ENCODE measurements around the gene TMEM170A. TPM values are rescaled to one million over a fixed set of nuclear protein-coding genes. Genes with fewer than 3 reads are reported as not detected.
"Not testable (repeated sequence)": the region's sequence is repeated elsewhere in the genome, so short reads cannot be mapped to it uniquely, and the experiment has no call there.

The TMEM170A gene
- polyA plus RNA-seq: 43.0 TPM
- long read RNA-seq, donor 1, full-length matches to known transcripts: 9 of 14 reads
- long read RNA-seq, donor 1, partial matches to known transcripts: 5 of 14 reads
- long read RNA-seq, donor 1, other reads (novel, unspliced or antisense): 0 of 14 reads
- long read RNA-seq, donor 2, full-length matches to known transcripts: 8 of 8 reads
- long read RNA-seq, donor 2, partial matches to known transcripts: 0 of 8 reads
- long read RNA-seq, donor 2, other reads (novel, unspliced or antisense): 0 of 8 reads
- long read RNA-seq, donor 3: 0 reads
- long read RNA-seq, donor 4, partial matches to known transcripts: 0 of 1 reads
- long read RNA-seq, donor 4, other reads (novel, unspliced or antisense): 0 of 1 reads
- long read RNA-seq, donor 5, full-length matches to known transcripts: 4 of 10 reads
- long read RNA-seq, donor 5, partial matches to known transcripts: 6 of 10 reads
- long read RNA-seq, donor 5, other reads (novel, unspliced or antisense): 0 of 10 reads
- long read RNA-seq, donor 6, full-length matches to known transcripts: 11 of 11 reads
- long read RNA-seq, donor 6, partial matches to known transcripts: 0 of 11 reads
- long read RNA-seq, donor 6, other reads (novel, unspliced or antisense): 0 of 11 reads
- long read RNA-seq, donor 7, full-length matches to known transcripts: 4 of 4 reads
- long read RNA-seq, donor 7, partial matches to known transcripts: 0 of 4 reads
- long read RNA-seq, donor 7, other reads (novel, unspliced or antisense): 0 of 4 reads
- long read RNA-seq, donor 8, full-length matches to known transcripts: 15 of 15 reads
- long read RNA-seq, donor 8, partial matches to known transcripts: 0 of 15 reads
- long read RNA-seq, donor 8, other reads (novel, unspliced or antisense): 0 of 15 reads
- long read RNA-seq, donor 9, full-length matches to known transcripts: 6 of 6 reads
- long read RNA-seq, donor 9, partial matches to known transcripts: 0 of 6 reads
- long read RNA-seq, donor 9, other reads (novel, unspliced or antisense): 0 of 6 reads
- long read RNA-seq, donor 10, full-length matches to known transcripts: 11 of 11 reads
- long read RNA-seq, donor 10, partial matches to known transcripts: 0 of 11 reads
- long read RNA-seq, donor 10, other reads (novel, unspliced or antisense): 0 of 11 reads
- long read RNA-seq, donor 11, full-length matches to known transcripts: 7 of 7 reads
- long read RNA-seq, donor 11, partial matches to known transcripts: 0 of 7 reads
- long read RNA-seq, donor 11, other reads (novel, unspliced or antisense): 0 of 7 reads

DNA sequence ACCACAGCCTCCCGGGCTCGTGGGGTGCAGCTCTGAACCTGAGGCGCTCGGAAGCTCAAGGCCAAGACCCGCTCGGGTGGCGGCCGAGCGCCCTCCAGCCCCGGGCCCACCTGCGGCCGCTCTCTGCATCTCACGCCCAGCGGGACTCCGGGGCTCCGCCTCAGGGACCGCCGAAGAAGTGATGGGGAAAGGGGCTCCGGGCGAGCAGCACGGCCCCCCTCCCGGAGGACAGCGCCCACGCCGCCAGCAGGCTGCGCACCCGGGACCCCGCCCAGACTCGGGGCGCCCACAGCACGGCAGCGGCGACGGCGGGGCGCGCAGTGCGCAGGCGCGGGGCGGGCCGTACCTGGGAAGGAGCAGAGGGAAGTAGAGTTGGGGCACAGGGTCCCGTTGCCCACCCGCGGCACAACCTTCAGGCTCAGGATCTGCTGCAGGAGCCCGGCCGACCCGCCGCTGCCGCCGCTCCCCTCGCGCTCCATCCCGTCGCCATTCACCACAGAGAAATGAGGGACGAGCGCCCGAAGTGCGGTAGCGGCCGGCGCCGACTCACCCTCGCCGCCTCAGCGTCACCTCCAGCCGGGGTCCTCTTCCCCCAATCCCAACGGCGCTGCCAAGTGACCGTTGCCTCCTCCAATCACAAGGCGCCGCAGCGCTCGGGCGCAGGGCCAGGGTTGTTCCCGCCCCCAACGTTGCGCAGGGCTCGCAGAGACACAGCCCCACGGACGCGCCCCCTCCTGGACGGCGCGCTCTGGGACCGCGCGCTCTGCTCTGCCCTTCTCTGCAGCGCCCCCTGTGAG is at the start of gene TMEM170A:
Gene TMEM170A (minus strand): TSS at position 568 of the 797 bp plus-strand sequence. CDS start 89 bp downstream, at position 479.
- no peaks in the 10 kb centered on the region for H3K36me3 ChIP-seq (ENCODE audit: control insufficient read depth, insufficient read depth, low read length)
- H3K27me3 ChIP-seq (ENCODE audit: control insufficient read depth, insufficient read depth, low read length): no peaks in the 10 kb centered on the region
- no CpG with 5 or more reads among the region's 89 CpGs for WGBS (ENCODE audit: insufficient coverage, low lambda C conversion rate)
- peak; percentile 99 to 100 for DNase-seq
- peak within 1 kb of the TSS; percentile 99 for H3K27ac ChIP-seq (ENCODE audit: low read length)
- no peaks in the 10 kb centered on the region for H3K9me3 ChIP-seq (ENCODE audit: control insufficient read depth, low read depth, low read length)
- H3K4me3 ChIP-seq (ENCODE audit: low read length): peak within 1 kb of the TSS; percentile 94
- peaks cover 6% of the 10 kb centered on the region for H3K4me1 ChIP-seq (ENCODE audit: control insufficient read depth, insufficient read depth, low read length)

DNA sequence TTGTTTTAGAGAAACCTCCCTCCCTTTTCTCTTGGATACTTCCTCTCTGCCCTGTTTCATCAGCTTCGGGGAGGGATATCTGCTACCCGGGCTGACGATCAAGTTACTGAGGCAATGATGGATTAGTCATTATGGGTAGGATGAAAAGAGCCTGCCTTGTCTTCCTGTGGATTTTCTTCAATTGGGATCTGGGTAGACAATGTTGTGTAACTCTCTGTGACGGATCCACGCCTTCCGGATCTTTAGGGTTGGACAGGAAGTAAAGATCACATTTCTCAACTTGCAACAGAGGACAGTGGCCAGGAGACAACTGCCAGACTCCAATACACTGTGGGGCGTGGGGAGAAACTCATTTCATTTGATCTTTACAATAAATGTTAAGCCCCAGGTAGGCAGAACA is 42.1 kb upstream of the TMEM170A start:
- Histone ChIP-seq H3K27ac (ENCODE audit: low read length) (no peak overlapping the region), H3K36me3 (ENCODE audit: control insufficient read depth, insufficient read depth, low read length) (no peaks in the 10 kb centered on the region), H3K9me3 (ENCODE audit: control insufficient read depth, low read depth, low read length) (no peaks in the 10 kb centered on the region), H3K27me3 (ENCODE audit: control insufficient read depth, insufficient read depth, low read length) (no peaks in the 10 kb centered on the region), H3K4me1 (ENCODE audit: control insufficient read depth, insufficient read depth, low read length) (no peaks in the 10 kb centered on the region), H3K4me3 (ENCODE audit: low read length) (no peak overlapping the region)
- WGBS (ENCODE audit: insufficient coverage, low lambda C conversion rate): no CpG with 5 or more reads among the region's 7 CpGs
- DNase-seq: no peak

GRCh38 chr16:75506107-75506506 is 41.6 kb upstream of the TMEM170A start:
- Histone ChIP-seq H3K4me1 (ENCODE audit: control insufficient read depth, insufficient read depth, low read length) (no peaks in the 10 kb centered on the region), H3K4me3 (ENCODE audit: low read length) (no peak overlapping the region), H3K36me3 (ENCODE audit: control insufficient read depth, insufficient read depth, low read length) (no peaks in the 10 kb centered on the region), H3K27ac (ENCODE audit: low read length) (no peak overlapping the region), H3K27me3 (ENCODE audit: control insufficient read depth, insufficient read depth, low read length) (no peaks in the 10 kb centered on the region), H3K9me3 (ENCODE audit: control insufficient read depth, low read depth, low read length) (no peaks in the 10 kb centered on the region)
- no peak for DNase-seq
- no CpG with 5 or more reads among the region's 3 CpGs for WGBS (ENCODE audit: insufficient coverage, low lambda C conversion rate)

DNA sequence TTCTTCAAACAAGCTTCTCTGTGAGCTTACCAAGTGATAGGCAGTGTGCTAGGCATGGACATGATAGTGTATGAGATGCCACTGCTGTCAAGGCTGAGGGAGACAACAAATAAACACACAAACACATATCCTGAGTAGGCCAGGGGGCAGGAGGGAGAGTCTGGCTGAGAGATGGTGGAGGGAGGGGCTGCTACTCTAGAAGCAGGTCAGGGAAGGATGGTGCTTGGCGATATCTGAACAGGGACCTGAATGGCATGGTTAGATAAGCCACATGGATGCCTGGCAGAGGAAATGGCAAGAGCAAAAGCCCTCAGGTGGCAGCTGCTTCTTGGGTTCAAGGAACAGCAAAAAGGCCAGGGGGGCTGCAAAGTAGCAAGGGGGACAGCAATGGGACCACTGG is 39.3 kb upstream of the TMEM170A start:
- H3K27me3 ChIP-seq (ENCODE audit: control insufficient read depth, insufficient read depth, low read length): no peaks in the 10 kb centered on the region
- no peaks in the 10 kb centered on the region for H3K9me3 ChIP-seq (ENCODE audit: control insufficient read depth, low read depth, low read length)
- WGBS (ENCODE audit: insufficient coverage, low lambda C conversion rate): 100% methylated on average over 1 of the region's 1 CpG
- H3K27ac ChIP-seq (ENCODE audit: low read length): no peak overlapping the region
- no peaks in the 10 kb centered on the region for H3K36me3 ChIP-seq (ENCODE audit: control insufficient read depth, insufficient read depth, low read length)
- no peak overlapping the region for H3K4me3 ChIP-seq (ENCODE audit: low read length)
- H3K4me1 ChIP-seq (ENCODE audit: control insufficient read depth, insufficient read depth, low read length): no peaks in the 10 kb centered on the region
- DNase-seq: no peak

DNA sequence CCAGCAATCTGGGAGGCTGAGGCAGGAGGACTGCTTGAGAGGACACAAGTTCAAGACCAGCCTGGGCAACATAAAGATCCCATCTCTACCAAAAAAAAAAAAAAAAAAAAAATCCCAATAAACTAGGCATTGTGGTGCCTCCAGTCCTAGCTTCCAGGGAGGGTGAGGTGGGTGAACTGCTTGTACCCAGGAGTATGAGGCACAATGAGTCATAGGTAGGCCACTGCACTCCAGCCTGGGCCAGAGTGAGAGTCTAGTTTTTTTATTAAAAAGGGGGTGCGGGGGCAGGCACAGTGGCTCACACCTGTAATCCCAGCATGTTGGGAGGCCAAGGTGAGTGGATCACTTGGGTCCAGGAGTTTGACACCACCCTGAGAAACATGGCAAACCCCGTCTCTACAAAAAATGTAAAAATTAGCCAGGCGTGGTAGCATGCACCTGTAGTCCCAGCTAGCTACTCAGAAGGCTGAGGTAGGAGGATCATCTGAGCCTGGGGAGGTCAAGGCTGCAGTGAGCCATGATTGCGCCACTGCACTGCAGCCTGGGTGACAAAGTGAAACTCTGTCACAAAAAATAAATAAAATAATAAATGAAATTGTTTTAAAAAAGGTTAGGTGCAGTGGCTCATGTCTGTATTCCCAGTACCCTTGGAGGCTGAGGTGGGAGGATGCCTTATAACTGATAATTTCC is 38.6 kb upstream of the TMEM170A start:
- H3K27me3 ChIP-seq (ENCODE audit: control insufficient read depth, insufficient read depth, low read length): no peaks in the 10 kb centered on the region
- H3K4me1 ChIP-seq (ENCODE audit: control insufficient read depth, insufficient read depth, low read length): no peaks in the 10 kb centered on the region
- no peak for DNase-seq
- H3K4me3 ChIP-seq (ENCODE audit: low read length): no peak overlapping the region
- no peaks in the 10 kb centered on the region for H3K9me3 ChIP-seq (ENCODE audit: control insufficient read depth, low read depth, low read length)
- WGBS (ENCODE audit: insufficient coverage, low lambda C conversion rate): no CpG with 5 or more reads among the region's 4 CpGs
- H3K36me3 ChIP-seq (ENCODE audit: control insufficient read depth, insufficient read depth, low read length): no peaks in the 10 kb centered on the region
- H3K27ac ChIP-seq (ENCODE audit: low read length): no peak overlapping the region

- H3K27ac ChIP-seq (ENCODE audit: low read length); H3K36me3 ChIP-seq (ENCODE audit: control insufficient read depth, insufficient read depth, low read length); H3K4me1 ChIP-seq (ENCODE audit: control insufficient read depth, insufficient read depth, low read length); H3K9me3 ChIP-seq (ENCODE audit: control insufficient read depth, low read depth, low read length); H3K4me3 ChIP-seq (ENCODE audit: low read length); H3K27me3 ChIP-seq (ENCODE audit: control insufficient read depth, insufficient read depth, low read length): not testable (repeated sequence)
- WGBS (ENCODE audit: insufficient coverage, low lambda C conversion rate): 100% methylated on average over 2 of the region's 6 CpGs
- peak in 1 of 2 donors; percentile 39 for DNase-seq
Observed at GRCh38 chr16:75501820-75502219, 37.3 kb upstream of the TMEM170A start.

DNA sequence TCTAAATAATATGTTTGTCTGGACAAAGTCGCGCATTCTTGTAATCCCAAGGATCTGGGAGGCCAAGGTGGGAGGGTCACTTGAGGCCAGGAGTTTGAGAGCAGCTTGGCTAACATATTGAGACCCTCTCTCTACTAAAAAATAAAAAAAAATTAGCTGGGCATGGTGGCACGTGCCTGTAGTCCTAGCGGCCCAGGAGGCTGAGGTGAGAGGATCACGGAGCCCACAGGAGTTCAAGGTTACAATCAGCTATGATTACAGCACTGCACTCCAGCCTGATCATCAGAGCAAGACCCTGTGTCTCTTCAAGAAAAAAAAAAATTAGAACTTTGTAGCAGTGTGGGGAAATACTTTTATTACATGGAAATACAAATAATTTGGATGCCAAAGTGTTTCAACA is 36.9 kb upstream of the TMEM170A start:
- WGBS (ENCODE audit: insufficient coverage, low lambda C conversion rate): no CpG with 5 or more reads among the region's 5 CpGs
- H3K4me3 ChIP-seq (ENCODE audit: low read length): no peak overlapping the region
- H3K27me3 ChIP-seq (ENCODE audit: control insufficient read depth, insufficient read depth, low read length): no peaks in the 10 kb centered on the region
- no peak for DNase-seq
- no peaks in the 10 kb centered on the region for H3K9me3 ChIP-seq (ENCODE audit: control insufficient read depth, low read depth, low read length)
- H3K27ac ChIP-seq (ENCODE audit: low read length): no peak overlapping the region
- H3K36me3 ChIP-seq (ENCODE audit: control insufficient read depth, insufficient read depth, low read length): no peaks in the 10 kb centered on the region
- H3K4me1 ChIP-seq (ENCODE audit: control insufficient read depth, insufficient read depth, low read length): no peaks in the 10 kb centered on the region

DNA sequence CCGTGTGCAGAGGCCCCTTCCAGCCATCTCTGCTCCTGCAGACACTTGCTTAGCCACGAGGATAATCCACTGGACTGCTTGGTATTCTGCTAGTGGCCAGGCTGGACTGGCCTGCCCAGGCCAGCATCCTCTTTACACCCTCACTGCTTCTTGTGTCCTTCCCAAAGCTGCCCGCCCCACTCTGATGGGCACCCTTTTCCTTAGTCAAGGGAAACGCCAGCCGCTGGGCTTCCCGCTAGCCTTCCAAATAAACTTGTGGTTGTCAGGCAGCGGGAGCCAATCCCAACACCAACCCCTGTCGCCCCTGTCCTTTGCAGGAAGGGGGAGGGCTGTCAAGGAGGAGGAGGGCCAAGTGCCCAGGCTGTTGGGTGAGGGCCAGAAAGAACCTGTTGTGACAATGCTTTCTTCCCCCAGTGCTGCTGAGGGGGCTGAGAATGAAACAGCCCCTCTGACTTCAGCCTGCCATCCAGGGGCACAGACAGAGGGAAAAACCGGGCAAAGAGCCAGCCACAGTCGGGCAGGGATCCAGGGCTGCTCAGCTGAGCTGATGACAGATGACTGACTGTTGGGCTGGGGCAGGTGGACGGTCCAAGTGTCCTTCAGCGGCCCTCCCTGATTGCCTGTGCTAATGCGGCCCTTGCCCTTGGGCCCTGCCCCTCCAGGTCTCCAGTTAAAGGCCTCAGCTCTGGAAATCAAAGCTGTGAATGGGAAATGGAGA is 34.3 kb upstream of the TMEM170A start:
- H3K27ac ChIP-seq (ENCODE audit: low read length); H3K9me3 ChIP-seq (ENCODE audit: control insufficient read depth, low read depth, low read length); H3K36me3 ChIP-seq (ENCODE audit: control insufficient read depth, insufficient read depth, low read length); H3K4me1 ChIP-seq (ENCODE audit: control insufficient read depth, insufficient read depth, low read length); H3K4me3 ChIP-seq (ENCODE audit: low read length): not testable (repeated sequence)
- H3K27me3 ChIP-seq (ENCODE audit: control insufficient read depth, insufficient read depth, low read length): peaks cover 17% of the 10 kb centered on the region
- DNase-seq: peak in 1 of 2 donors; percentile 18
- no CpG with 5 or more reads among the region's 13 CpGs for WGBS (ENCODE audit: insufficient coverage, low lambda C conversion rate)

GRCh38 chr16:75497558-75497957 is 33.1 kb upstream of the TMEM170A start:
- Histone ChIP-seq H3K27me3 (ENCODE audit: control insufficient read depth, insufficient read depth, low read length) (peaks cover 19% of the 10 kb centered on the region), H3K36me3 (ENCODE audit: control insufficient read depth, insufficient read depth, low read length) (no peaks in the 10 kb centered on the region), H3K27ac (ENCODE audit: low read length) (no peak overlapping the region), H3K4me3 (ENCODE audit: low read length) (no peak overlapping the region), H3K4me1 (ENCODE audit: control insufficient read depth, insufficient read depth, low read length) (peaks cover 4% of the 10 kb centered on the region), H3K9me3 (ENCODE audit: control insufficient read depth, low read depth, low read length) (no peaks in the 10 kb centered on the region)
- no peak for DNase-seq
- WGBS (ENCODE audit: insufficient coverage, low lambda C conversion rate): no CpG with 5 or more reads among the region's 4 CpGs
